Muscle of arm (tissue), 12 donors: ENCODE data around the gene SPCS3. TPM values are rescaled to one million over a fixed set of nuclear protein-coding genes. Genes with fewer than 3 reads are reported as not detected.
"Not testable (repeated sequence)": the region's sequence is repeated elsewhere in the genome, so short reads cannot be mapped to it uniquely, and the experiment has no call there.

Source experiments
- DNase-seq: peaks from one replicate; pipeline ENCODE4 v3.0.0-alpha.2; 2013
- polyA plus RNA-seq, 12 donors: library from polyadenylated mRNA; unstranded; fragments of 120-200 nt; gene quantifications; one replicate each; pipeline ENCODE4 v1.2.1, GENCODE V29; 2013; ENCODE audit not compliant: insufficient read length in 12 of 12

SPCS3 gene
- polyA plus RNA-seq, 12 donors: 51.9 to 82.1 (median 70.4) TPM; not detected in 1

- DNase-seq: no peak
These were observed 19.2 kb upstream of the SPCS3 start for GRCh38 chr4:176300565-176300964.

GRCh38 chr4:176302283-176303275 lies 17.2 kb upstream of the SPCS3 start:
- no peak for DNase-seq

- DNase-seq: no peak
These were observed 15.8 kb upstream of the SPCS3 start for GRCh38 chr4:176303938-176304337.

- DNase-seq: no peak
These were observed 12.7 kb upstream of the SPCS3 start for GRCh38 chr4:176306837-176307665.

GRCh38 chr4:176307666-176307930 lies 12.2 kb upstream of the SPCS3 start:
- no peak for DNase-seq

- no peak for DNase-seq
These were observed 11.3 kb upstream of the SPCS3 start for GRCh38 chr4:176308441-176308840.

GRCh38 chr4:176309046-176309445 lies 10.7 kb upstream of the SPCS3 start:
- no peak for DNase-seq

- DNase-seq: no peak
These were observed 10.0 kb upstream of the SPCS3 start for GRCh38 chr4:176309772-176310171.

GRCh38 chr4:176313596-176314336 lies 6.0 kb upstream of the SPCS3 start:
- DNase-seq: no peak

- DNase-seq: no peak
These were observed 539 bp upstream of the SPCS3 start for GRCh38 chr4:176319151-176319703.

- DNase-seq: peak; percentile 86
These were observed 692 bp downstream of the SPCS3 start for GRCh38 chr4:176320340-176320975.

GRCh38 chr4:176320976-176321361 lies 1.2 kb downstream of the SPCS3 start:
- DNase-seq: no peak

- no peak for DNase-seq
These were observed 1.8 kb downstream of the SPCS3 start for GRCh38 chr4:176321589-176321988.

GRCh38 chr4:176323511-176324160 lies 3.9 kb downstream of the SPCS3 start:
- DNase-seq: no peak

- DNase-seq: not testable (repeated sequence)
These were observed 5.1 kb downstream of the SPCS3 start for GRCh38 chr4:176324876-176325275.

GRCh38 chr4:176333076-176333475 lies 13.3 kb downstream of the SPCS3 start:
- no peak for DNase-seq

- DNase-seq: no peak
These were observed 14.3 kb downstream of the SPCS3 start for GRCh38 chr4:176334066-176334465.

GRCh38 chr4:176335421-176335820 lies 15.7 kb downstream of the SPCS3 start:
- DNase-seq: no peak

GRCh38 chr4:176339936-176340761 lies 20.4 kb downstream of the SPCS3 start:
- no peak for DNase-seq
